Ishikawa (cell line): ENCODE measurements around the gene TNFRSF12A.

Experiments
- CEBPB ChIP-seq: IDR thresholded peaks from 2 replicates; pipeline ENCODE4 v1.6.1; 2012
- CREB1 ChIP-seq: IDR thresholded peaks from 2 replicates; pipeline ENCODE4 v1.6.1; 2012; ENCODE audit warnings: low read depth
- EGR1 ChIP-seq: IDR thresholded peaks from 2 replicates; pipeline ENCODE4 v1.6.1; 2012
- EP300 ChIP-seq: IDR thresholded peaks from 2 replicates; pipeline ENCODE4 v1.6.1; 2012; ENCODE audit warnings: borderline replicate concordance
- FOXM1 ChIP-seq: IDR thresholded peaks from 2 replicates; pipeline ENCODE4 v1.6.1; 2012; ENCODE audit warnings: low read depth, borderline replicate concordance
- MAX ChIP-seq: IDR thresholded peaks from 2 replicates; pipeline ENCODE4 v1.6.1; 2012
- NFIC ChIP-seq: IDR thresholded peaks from 2 replicates; pipeline ENCODE4 v1.6.1; 2012
- RAD21 ChIP-seq: IDR thresholded peaks from 2 replicates; pipeline ENCODE4 v1.6.1; 2012; ENCODE audit warnings: low read depth
- REST ChIP-seq: IDR thresholded peaks from 2 replicates; pipeline ENCODE4 v1.6.1; 2012; ENCODE audit warnings: low read depth, mild to moderate bottlenecking
- TAF1 ChIP-seq: IDR thresholded peaks from 2 replicates; pipeline ENCODE4 v1.6.1; 2012; ENCODE audit warnings: low read depth, mild to moderate bottlenecking
- TCF12 ChIP-seq: IDR thresholded peaks from 2 replicates; pipeline ENCODE4 v1.6.1; 2012; ENCODE audit warnings: low read depth
- TEAD4 ChIP-seq: IDR thresholded peaks from 2 replicates; pipeline ENCODE4 v1.6.1; 2012
- YY1 ChIP-seq: IDR thresholded peaks from 2 replicates; pipeline ENCODE4 v1.6.1; 2012; ENCODE audit warnings: low read depth
- ZBTB7A ChIP-seq: IDR thresholded peaks from 2 replicates; pipeline ENCODE4 v1.6.1; 2012; ENCODE audit warnings: low read depth
- TF ChIP-seq, protein P1 (sequence below): IDR thresholded peaks from 2 replicates; pipeline ENCODE4 v1.6.1; 2012

Gene TNFRSF12A

GRCh38 chr16:3045758-3046640 is 25.8 kb downstream of the TNFRSF12A start, which contains the start of gene MMP25:
Gene MMP25 (plus strand): TSS chr16:3046561. CDS start chr16:3046918, 357 bp downstream.
- no peak for TF ChIP-seq YY1
- no peak for TF ChIP-seq TCF12
- TF ChIP-seq ZBTB7A, result peak; percentile 74
- peak; percentile 50; the same call in 1 of the 2 replicates for TF ChIP-seq MAX
- TF ChIP-seq EP300, result no peak
- TF ChIP-seq REST, result no peak
- TF ChIP-seq TAF1, result no peak
- TF ChIP-seq NFIC, result no peak
- TF ChIP-seq EGR1, result no peak
- TF ChIP-seq, protein P1, sequence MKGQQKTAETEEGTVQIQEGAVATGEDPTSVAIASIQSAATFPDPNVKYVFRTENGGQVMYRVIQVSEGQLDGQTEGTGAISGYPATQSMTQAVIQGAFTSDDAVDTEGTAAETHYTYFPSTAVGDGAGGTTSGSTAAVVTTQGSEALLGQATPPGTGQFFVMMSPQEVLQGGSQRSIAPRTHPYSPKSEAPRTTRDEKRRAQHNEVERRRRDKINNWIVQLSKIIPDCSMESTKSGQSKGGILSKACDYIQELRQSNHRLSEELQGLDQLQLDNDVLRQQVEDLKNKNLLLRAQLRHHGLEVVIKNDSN, result peak; percentile 42; the same call in 1 of the 2 replicates
- no peak for TF ChIP-seq TEAD4
- TF ChIP-seq RAD21, result no peak
- no peak for TF ChIP-seq FOXM1
- no peak for TF ChIP-seq CREB1
- no peak for TF ChIP-seq CEBPB

GRCh38 chr16:3046641-3047386 is 26.6 kb downstream of the TNFRSF12A start:
- TF ChIP-seq ZBTB7A, result 0 out of 2 replicates have a peak, but pooled peaks have one; percentile 8
- TF ChIP-seq CREB1, result no peak

- TF ChIP-seq MAX, result no peak
- TF ChIP-seq REST, result no peak
- no peak for TF ChIP-seq FOXM1
- no peak for TF ChIP-seq NFIC
- TF ChIP-seq TCF12, result no peak
- no peak for TF ChIP-seq EGR1
These were observed 27.2 kb downstream of the TNFRSF12A start for GRCh38 chr16:3047387-3047720.

DNA sequence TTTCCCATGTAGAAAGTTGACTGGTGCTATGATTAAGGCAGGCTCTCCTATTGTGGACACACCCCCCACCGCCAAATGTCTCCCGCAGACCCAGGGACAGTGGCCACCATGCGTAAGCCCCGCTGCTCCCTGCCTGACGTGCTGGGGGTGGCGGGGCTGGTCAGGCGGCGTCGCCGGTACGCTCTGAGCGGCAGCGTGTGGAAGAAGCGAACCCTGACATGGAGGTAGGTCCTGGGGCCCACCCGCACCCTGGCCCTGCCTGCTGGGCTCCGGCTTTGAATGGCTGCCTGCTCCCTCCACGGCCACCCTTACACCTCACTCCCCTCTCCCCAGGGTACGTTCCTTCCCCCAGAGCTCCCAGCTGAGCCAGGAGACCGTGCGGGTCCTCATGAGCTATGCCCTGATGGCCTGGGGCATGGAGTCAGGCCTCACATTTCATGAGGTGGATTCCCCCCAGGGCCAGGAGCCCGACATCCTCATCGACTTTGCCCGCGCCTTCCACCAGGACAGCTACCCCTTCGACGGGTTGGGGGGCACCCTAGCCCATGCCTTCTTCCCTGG is 29.8 kb downstream of the TNFRSF12A start:
- TF ChIP-seq RAD21 (no peak), REST (no peak), YY1 (no peak), FOXM1 (no peak), TEAD4 (no peak), CEBPB (no peak)
- TF ChIP-seq, protein P1, result no peak
